HG03460 (cell line): Measurements from ENCODE around the gene VSTM2A.

Source experiments
- ATAC-seq: cut with Tn5 transposase; IDR thresholded peaks from one replicate; pipeline ENCODE4 v1.9.1; 2021; ENCODE audit not compliant: unreplicated experiment

The VSTM2A gene

GRCh38 chr7:54615537-54615936 is 73.4 kb downstream of the VSTM2A start:
- ATAC-seq: no peak
